ENCODE results near the gene ERCC2.

The ERCC2 gene

GRCh38 chr19:45349430-45349941 is 20.9 kb downstream of the ERCC2 start:
- Histone ChIP-seq H3K9ac (ENCODE audit: low read length in 5 of 5) (no peak overlapping the region), H3K27ac (ENCODE audit: low read depth, low read length) (no peak overlapping the region), H3K9me3 (ENCODE audit: control insufficient read depth in 5 of 5, low read length in 5 of 5) (no peaks in the 10 kb centered on the region), H3K4me3 (ENCODE audit: low read depth in 1 of 5, low read length in 5 of 5) (no peak overlapping the region), H3K27me3 (ENCODE audit: control insufficient read depth in 5 of 5, insufficient read depth in 4 of 5, low read length in 5 of 5) (peaks cover 21 to 28% (median 24%) of the 10 kb centered on the region in 5 donors), H3K36me3 (ENCODE audit: control insufficient read depth in 5 of 5, insufficient read depth in 5 of 5, low read length in 5 of 5) (peaks cover 0 to 43% (median 35%) of the 10 kb centered on the region in 5 donors), H3K4me1 (ENCODE audit: control insufficient read depth in 5 of 5, insufficient read depth in 5 of 5, low read length in 5 of 5) (peaks cover 0 to 4% (median 0%) of the 10 kb centered on the region in 5 donors)

GRCh38 chr19:45349126-45349415 is 21.3 kb downstream of the ERCC2 start:
- no peak overlapping the region for H3K4me3 ChIP-seq (ENCODE audit: low read depth in 1 of 5, low read length in 5 of 5)
- H3K27me3 ChIP-seq (ENCODE audit: control insufficient read depth in 5 of 5, insufficient read depth in 4 of 5, low read length in 5 of 5), result peaks cover 21 to 28% (median 24%) of the 10 kb centered on the region in 5 donors
- peaks cover 0 to 4% (median 0%) of the 10 kb centered on the region in 5 donors for H3K4me1 ChIP-seq (ENCODE audit: control insufficient read depth in 5 of 5, insufficient read depth in 5 of 5, low read length in 5 of 5)
- H3K27ac ChIP-seq (ENCODE audit: low read depth, low read length), result no peak overlapping the region
- no peak overlapping the region for H3K9ac ChIP-seq (ENCODE audit: low read length in 5 of 5)
- H3K9me3 ChIP-seq (ENCODE audit: control insufficient read depth in 5 of 5, low read length in 5 of 5), result no peaks in the 10 kb centered on the region
- peaks cover 0 to 39% (median 31%) of the 10 kb centered on the region in 5 donors for H3K36me3 ChIP-seq (ENCODE audit: control insufficient read depth in 5 of 5, insufficient read depth in 5 of 5, low read length in 5 of 5)

- Histone ChIP-seq H3K9ac (ENCODE audit: low read length in 5 of 5) (no peak overlapping the region), H3K27me3 (ENCODE audit: control insufficient read depth in 5 of 5, insufficient read depth in 4 of 5, low read length in 5 of 5) (peaks cover 21 to 28% (median 24%) of the 10 kb centered on the region in 5 donors), H3K9me3 (ENCODE audit: control insufficient read depth in 5 of 5, low read length in 5 of 5) (no peaks in the 10 kb centered on the region), H3K4me3 (ENCODE audit: low read depth in 1 of 5, low read length in 5 of 5) (no peak overlapping the region), H3K36me3 (ENCODE audit: control insufficient read depth in 5 of 5, insufficient read depth in 5 of 5, low read length in 5 of 5) (peaks cover 0 to 34% (median 26%) of the 10 kb centered on the region in 5 donors), H3K27ac (ENCODE audit: low read depth, low read length) (no peak overlapping the region), H3K4me1 (ENCODE audit: control insufficient read depth in 5 of 5, insufficient read depth in 5 of 5, low read length in 5 of 5) (peaks cover 0 to 4% (median 0%) of the 10 kb centered on the region in 5 donors)
Measured at GRCh38 chr19:45348367-45349125, 21.8 kb downstream of the ERCC2 start.

- no peaks in the 10 kb centered on the region for H3K9me3 ChIP-seq (ENCODE audit: control insufficient read depth in 5 of 5, low read length in 5 of 5)
- H3K4me3 ChIP-seq (ENCODE audit: low read depth in 1 of 5, low read length in 5 of 5), result no peak overlapping the region
- no peak overlapping the region for H3K27ac ChIP-seq (ENCODE audit: low read depth, low read length)
- H3K27me3 ChIP-seq (ENCODE audit: control insufficient read depth in 5 of 5, insufficient read depth in 4 of 5, low read length in 5 of 5), result peaks cover 21 to 31% (median 24%) of the 10 kb centered on the region in 5 donors
- H3K36me3 ChIP-seq (ENCODE audit: control insufficient read depth in 5 of 5, insufficient read depth in 5 of 5, low read length in 5 of 5), result peaks cover 0 to 26% (median 20%) of the 10 kb centered on the region in 5 donors
- H3K4me1 ChIP-seq (ENCODE audit: control insufficient read depth in 5 of 5, insufficient read depth in 5 of 5, low read length in 5 of 5), result peaks cover 0 to 4% (median 0%) of the 10 kb centered on the region in 5 donors
- no peak overlapping the region for H3K9ac ChIP-seq (ENCODE audit: low read length in 5 of 5)
Measured at GRCh38 chr19:45347570-45348366, 22.6 kb downstream of the ERCC2 start.

- H3K4me3 ChIP-seq (ENCODE audit: low read depth in 1 of 5, low read length in 5 of 5), result no peak overlapping the region
- H3K9ac ChIP-seq (ENCODE audit: low read length in 5 of 5), result no peak overlapping the region
- peaks cover 0 to 4% (median 0%) of the 10 kb centered on the region in 5 donors for H3K4me1 ChIP-seq (ENCODE audit: control insufficient read depth in 5 of 5, insufficient read depth in 5 of 5, low read length in 5 of 5)
- H3K36me3 ChIP-seq (ENCODE audit: control insufficient read depth in 5 of 5, insufficient read depth in 5 of 5, low read length in 5 of 5), result peaks cover 0 to 13% (median 7%) of the 10 kb centered on the region in 5 donors
- no peak overlapping the region for H3K27ac ChIP-seq (ENCODE audit: low read depth, low read length)
- H3K9me3 ChIP-seq (ENCODE audit: control insufficient read depth in 5 of 5, low read length in 5 of 5), result no peaks in the 10 kb centered on the region
- peaks cover 24 to 40% (median 28%) of the 10 kb centered on the region in 5 donors for H3K27me3 ChIP-seq (ENCODE audit: control insufficient read depth in 5 of 5, insufficient read depth in 4 of 5, low read length in 5 of 5)
Measured at GRCh38 chr19:45346449-45346848, 23.9 kb downstream of the ERCC2 start.

GRCh38 chr19:45345506-45345860 is 24.9 kb downstream of the ERCC2 start:
- Histone ChIP-seq H3K9ac (ENCODE audit: low read length in 5 of 5) (no peak overlapping the region), H3K27ac (ENCODE audit: low read depth, low read length) (no peak overlapping the region), H3K4me1 (ENCODE audit: control insufficient read depth in 5 of 5, insufficient read depth in 5 of 5, low read length in 5 of 5) (peaks cover 0 to 4% (median 2%) of the 10 kb centered on the region in 5 donors), H3K36me3 (ENCODE audit: control insufficient read depth in 5 of 5, insufficient read depth in 5 of 5, low read length in 5 of 5) (peaks cover 0 to 4% (median 0%) of the 10 kb centered on the region in 5 donors), H3K4me3 (ENCODE audit: low read depth in 1 of 5, low read length in 5 of 5) (no peak overlapping the region), H3K27me3 (ENCODE audit: control insufficient read depth in 5 of 5, insufficient read depth in 4 of 5, low read length in 5 of 5) (peaks cover 32 to 49% (median 37%) of the 10 kb centered on the region in 5 donors), H3K9me3 (ENCODE audit: control insufficient read depth in 5 of 5, low read length in 5 of 5) (no peaks in the 10 kb centered on the region)

GRCh38 chr19:45344621-45345505 is 25.5 kb downstream of the ERCC2 start:
- H3K27ac ChIP-seq (ENCODE audit: low read depth, low read length), result no peak overlapping the region
- no peaks in the 10 kb centered on the region for H3K9me3 ChIP-seq (ENCODE audit: control insufficient read depth in 5 of 5, low read length in 5 of 5)
- peaks cover 0 to 5% (median 2%) of the 10 kb centered on the region in 5 donors for H3K4me1 ChIP-seq (ENCODE audit: control insufficient read depth in 5 of 5, insufficient read depth in 5 of 5, low read length in 5 of 5)
- no peak overlapping the region for H3K9ac ChIP-seq (ENCODE audit: low read length in 5 of 5)
- no peaks in the 10 kb centered on the region for H3K36me3 ChIP-seq (ENCODE audit: control insufficient read depth in 5 of 5, insufficient read depth in 5 of 5, low read length in 5 of 5)
- peaks cover 37 to 54% (median 41%) of the 10 kb centered on the region in 5 donors for H3K27me3 ChIP-seq (ENCODE audit: control insufficient read depth in 5 of 5, insufficient read depth in 4 of 5, low read length in 5 of 5)
- H3K4me3 ChIP-seq (ENCODE audit: low read depth in 1 of 5, low read length in 5 of 5), result no peak overlapping the region

- Histone ChIP-seq H3K27ac (ENCODE audit: low read depth, low read length) (no peak overlapping the region), H3K9ac (ENCODE audit: low read length in 5 of 5) (no peak overlapping the region), H3K27me3 (ENCODE audit: control insufficient read depth in 5 of 5, insufficient read depth in 4 of 5, low read length in 5 of 5) (peaks cover 32 to 54% (median 39%) of the 10 kb centered on the region in 5 donors), H3K36me3 (ENCODE audit: control insufficient read depth in 5 of 5, insufficient read depth in 5 of 5, low read length in 5 of 5) (no peaks in the 10 kb centered on the region), H3K4me1 (ENCODE audit: control insufficient read depth in 5 of 5, insufficient read depth in 5 of 5, low read length in 5 of 5) (peaks cover 0 to 7% (median 4%) of the 10 kb centered on the region in 5 donors), H3K9me3 (ENCODE audit: control insufficient read depth in 5 of 5, low read length in 5 of 5) (no peaks in the 10 kb centered on the region), H3K4me3 (ENCODE audit: low read depth in 1 of 5, low read length in 5 of 5) (no peak overlapping the region)
Measured at GRCh38 chr19:45342911-45343310, 27.5 kb downstream of the ERCC2 start.

GRCh38 chr19:45340899-45341453 is 29.4 kb downstream of the ERCC2 start:
- Histone ChIP-seq H3K4me1 (ENCODE audit: control insufficient read depth in 5 of 5, insufficient read depth in 5 of 5, low read length in 5 of 5) (peaks cover 0 to 5% (median 2%) of the 10 kb centered on the region in 5 donors), H3K36me3 (ENCODE audit: control insufficient read depth in 5 of 5, insufficient read depth in 5 of 5, low read length in 5 of 5) (no peaks in the 10 kb centered on the region), H3K9me3 (ENCODE audit: control insufficient read depth in 5 of 5, low read length in 5 of 5) (no peaks in the 10 kb centered on the region), H3K27ac (ENCODE audit: low read depth, low read length) (no peak overlapping the region), H3K9ac (ENCODE audit: low read length in 5 of 5) (no peak overlapping the region), H3K27me3 (ENCODE audit: control insufficient read depth in 5 of 5, insufficient read depth in 4 of 5, low read length in 5 of 5) (peaks cover 21 to 37% (median 25%) of the 10 kb centered on the region in 5 donors), H3K4me3 (ENCODE audit: low read depth in 1 of 5, low read length in 5 of 5) (no peak overlapping the region)
